RPMI8226 (cell line): Measurements from ENCODE around the gene TPRG1.

Source experiments
- DNase-seq: peaks from one replicate; pipeline ENCODE4 v3.0.0-alpha.2; 2015

The TPRG1 gene, protein sequence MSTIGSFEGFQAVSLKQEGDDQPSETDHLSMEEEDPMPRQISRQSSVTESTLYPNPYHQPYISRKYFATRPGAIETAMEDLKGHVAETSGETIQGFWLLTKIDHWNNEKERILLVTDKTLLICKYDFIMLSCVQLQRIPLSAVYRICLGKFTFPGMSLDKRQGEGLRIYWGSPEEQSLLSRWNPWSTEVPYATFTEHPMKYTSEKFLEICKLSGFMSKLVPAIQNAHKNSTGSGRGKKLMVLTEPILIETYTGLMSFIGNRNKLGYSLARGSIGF

DNA sequence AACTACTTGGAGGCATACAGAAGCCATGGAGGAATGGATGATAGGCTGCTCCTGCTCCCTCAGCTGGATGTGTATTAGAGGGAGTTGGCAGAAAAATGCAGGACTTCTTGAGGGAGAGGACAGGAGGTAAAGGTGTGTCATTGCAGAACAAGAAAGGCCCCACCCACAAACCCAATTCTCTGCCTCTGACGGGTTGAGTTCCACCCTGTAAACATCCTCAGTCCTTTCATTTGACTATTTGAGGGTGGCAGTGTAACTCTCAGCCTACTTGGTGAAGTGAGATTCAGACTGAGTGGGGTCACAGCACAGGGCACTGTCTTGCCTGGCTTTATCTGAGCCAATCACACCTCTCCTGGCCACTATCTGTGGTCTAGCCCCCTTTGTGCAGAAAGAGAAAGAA lies at the start of gene TPRG1:
TPRG1 (plus strand) TSS at position 265 of the 400 bp plus-strand sequence. CDS start 35,414 bp downstream, outside the sequence.
- no peak for DNase-seq

DNA sequence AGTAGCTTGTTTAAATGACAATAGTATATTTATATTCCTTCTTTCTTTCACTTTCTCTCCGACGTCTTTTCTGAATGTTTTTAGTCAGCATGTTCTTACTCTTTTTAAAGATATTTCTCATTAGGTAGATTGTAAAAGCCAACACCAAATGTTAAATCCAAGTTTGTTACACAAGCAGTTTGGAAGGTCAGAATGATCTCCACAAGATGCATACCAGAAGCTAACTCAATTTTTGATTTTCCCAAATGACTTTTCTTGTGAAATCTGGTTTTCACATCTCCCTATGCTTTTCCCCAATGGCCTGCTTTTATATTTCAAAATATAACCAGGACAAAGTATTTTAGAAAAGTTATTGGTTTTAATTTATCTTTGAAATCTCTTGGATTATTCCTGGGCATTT lies 49.7 kb upstream of the TPRG1 start:
- no peak for DNase-seq

DNA sequence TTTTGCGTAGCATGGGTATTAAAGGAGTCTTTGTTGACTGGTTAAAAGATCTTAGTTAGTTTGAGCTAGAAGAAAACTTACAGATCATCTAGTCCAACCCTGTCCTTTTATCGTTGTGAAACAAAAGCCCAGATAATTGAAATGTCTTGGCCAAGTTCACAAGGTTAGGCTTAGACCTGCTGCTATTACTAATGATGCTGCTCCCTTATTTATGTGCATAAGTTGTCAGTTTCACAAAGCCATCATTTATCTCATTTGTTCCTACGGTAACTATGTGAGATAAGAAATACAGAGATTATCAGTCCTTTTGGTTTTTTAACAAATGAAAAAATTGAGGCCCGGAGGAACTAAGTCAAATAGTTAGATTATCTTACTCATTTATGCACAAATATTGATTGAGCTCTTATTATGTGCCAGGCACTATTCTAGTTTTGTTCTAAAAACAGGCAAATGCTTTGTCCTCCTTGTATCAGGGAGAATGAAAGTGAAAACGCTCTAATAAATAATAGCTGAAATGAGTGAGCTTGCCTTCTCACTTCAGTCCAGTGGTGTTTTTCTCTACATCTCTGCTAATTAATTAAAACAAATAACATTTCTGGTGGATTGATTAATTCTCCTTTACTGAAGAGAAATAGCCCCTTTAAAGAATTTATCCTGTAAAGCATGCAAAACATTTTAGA lies 49.1 kb upstream of the TPRG1 start:
- DNase-seq = no peak

GRCh38 chr3:189123595-189124387 lies 48.0 kb upstream of the TPRG1 start:
- no peak for DNase-seq

GRCh38 chr3:189132231-189132671 lies 39.5 kb upstream of the TPRG1 start:
- peak; percentile 33 for DNase-seq

- DNase-seq = no peak
Observed at GRCh38 chr3:189132839-189133238, 38.9 kb upstream of the TPRG1 start.

- DNase-seq = no peak
Observed at GRCh38 chr3:189133768-189134167, 38.0 kb upstream of the TPRG1 start.

DNA sequence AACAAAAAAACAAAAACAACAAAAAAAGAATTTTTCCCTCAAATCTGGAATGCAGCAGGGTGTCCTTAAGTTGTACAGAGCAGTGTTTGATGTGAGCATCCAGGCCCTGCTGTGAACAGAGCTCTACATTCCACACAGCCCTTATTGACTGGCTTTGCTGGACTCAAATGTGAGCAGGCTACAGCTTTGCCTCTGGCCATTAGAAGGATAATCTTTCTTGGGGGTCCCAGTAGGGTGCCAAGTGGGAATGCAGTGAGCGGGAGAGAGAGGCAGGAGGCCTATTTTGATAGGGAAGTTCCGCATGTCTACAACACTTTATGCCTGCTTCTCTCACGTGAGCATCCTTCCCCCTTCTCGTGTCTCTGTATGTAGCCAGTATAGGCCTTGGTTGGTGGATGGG lies 34.4 kb upstream of the TPRG1 start:
- no peak for DNase-seq

DNA sequence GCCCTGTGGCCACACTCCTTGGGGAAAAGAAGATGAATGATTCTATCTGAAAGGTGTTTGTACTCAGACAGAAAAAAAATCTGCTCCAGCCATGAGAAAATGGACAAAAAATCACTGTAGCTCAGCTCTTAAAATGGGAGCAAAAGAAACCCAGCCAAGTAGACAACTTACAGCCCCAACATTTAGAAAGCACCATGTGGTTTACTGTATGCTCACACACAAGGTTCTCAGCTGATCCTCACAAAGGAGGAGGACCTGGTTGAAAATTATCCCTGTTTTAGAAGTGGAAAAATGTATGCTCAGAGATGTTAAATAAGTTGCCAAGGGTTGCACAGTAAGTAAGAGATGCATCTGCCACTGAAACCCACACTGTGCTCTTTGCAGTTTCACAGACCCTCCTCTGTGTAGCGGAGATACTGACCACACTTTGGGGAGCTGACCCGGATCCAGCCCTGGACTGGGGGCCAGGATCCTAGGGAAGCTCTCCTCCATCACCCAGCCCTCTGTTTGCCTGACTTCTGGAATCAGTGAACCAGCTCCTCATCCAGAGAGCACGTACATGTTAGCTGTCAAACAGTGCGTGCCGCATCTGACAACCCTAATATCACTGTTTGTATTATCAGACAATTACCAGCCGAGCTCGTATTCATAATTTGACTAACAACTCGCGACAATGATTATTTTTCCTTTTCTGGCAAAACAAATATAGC lies 32.7 kb upstream of the TPRG1 start:
- DNase-seq = no peak

DNA sequence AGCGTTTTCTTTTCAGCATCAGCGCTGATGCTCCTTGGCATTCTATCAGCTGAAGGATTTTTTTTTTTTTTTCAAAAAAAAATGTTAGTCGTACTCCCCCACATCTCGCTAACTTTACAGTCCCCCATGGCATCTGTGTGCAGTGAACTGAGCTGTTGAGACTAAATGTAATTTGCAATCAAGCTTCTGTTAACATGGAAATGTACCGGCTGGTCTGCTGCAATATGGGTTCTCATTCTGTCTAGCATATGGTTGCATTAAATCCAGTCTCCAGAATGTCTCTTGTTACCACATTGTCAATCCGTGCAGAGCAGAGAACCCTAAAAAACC lies 32.2 kb upstream of the TPRG1 start:
- no peak for DNase-seq

DNA sequence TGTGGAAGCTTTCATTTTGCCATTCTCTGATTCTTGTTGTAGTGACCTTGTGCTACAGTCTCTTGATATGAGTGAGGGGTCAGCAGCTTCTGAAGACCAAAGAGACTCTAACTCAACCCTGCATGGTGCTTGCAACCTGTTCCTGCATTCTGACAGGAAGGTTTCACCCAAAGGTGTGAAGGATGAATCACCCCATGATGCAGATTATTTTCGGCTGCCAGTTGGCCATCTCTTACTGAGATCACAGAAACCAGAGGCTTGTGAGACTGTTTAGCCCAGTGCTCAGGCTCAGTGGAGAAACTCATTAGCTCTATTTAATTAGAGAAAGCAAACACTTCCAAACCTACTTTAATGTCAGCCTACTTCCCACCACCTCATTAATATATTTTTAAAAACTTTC lies 29.2 kb upstream of the TPRG1 start:
- no peak for DNase-seq

- no peak for DNase-seq
Observed at GRCh38 chr3:189143321-189143720, 28.4 kb upstream of the TPRG1 start.

GRCh38 chr3:189143771-189144170 lies 28.0 kb upstream of the TPRG1 start:
- DNase-seq = no peak

- no peak for DNase-seq
Observed at GRCh38 chr3:189144645-189145044, 27.1 kb upstream of the TPRG1 start.

DNA sequence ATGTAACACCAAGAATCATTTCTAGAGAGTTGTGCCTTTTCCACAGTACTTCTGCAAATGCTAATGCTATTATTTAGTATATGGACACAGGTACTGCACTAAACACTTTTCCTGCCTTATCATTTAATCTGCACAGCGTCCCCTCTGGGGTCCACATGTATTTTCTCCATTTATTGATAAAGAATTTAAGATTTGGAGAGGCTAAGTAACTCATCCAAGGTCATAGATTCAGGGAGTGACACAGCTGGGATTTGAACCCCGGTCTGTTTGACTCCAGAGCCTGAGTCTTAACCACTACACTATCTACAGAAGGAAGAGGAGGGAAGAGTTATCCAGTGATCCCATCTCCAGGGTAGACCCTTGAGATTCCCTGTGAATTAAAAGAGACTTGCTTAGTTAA lies 24.9 kb upstream of the TPRG1 start:
- no peak for DNase-seq

GRCh38 chr3:189148081-189148507 lies 23.7 kb upstream of the TPRG1 start:
- peak; percentile 60 for DNase-seq

DNA sequence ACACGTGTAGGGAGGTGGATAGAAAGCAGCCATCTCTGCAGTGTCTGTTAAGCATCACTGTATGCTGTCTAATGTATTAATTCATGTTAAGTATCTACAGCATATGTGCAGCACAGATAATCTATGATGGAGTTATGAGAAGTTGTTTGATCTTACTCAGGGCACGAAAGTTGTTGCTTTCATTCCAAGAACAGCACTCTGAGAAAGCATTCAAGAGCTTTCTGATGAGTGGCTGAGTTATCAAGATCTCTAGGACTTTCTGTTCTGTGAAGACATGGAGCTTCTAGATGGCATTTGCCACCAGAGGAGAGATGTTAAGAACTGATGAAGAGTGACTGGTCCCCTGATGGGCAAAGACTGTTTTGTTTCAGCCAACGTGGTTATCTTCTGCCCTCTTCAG lies 22.6 kb upstream of the TPRG1 start:
- DNase-seq = no peak

GRCh38 chr3:189157232-189158007 lies 14.4 kb upstream of the TPRG1 start:
- no peak for DNase-seq

- DNase-seq = no peak
Observed at GRCh38 chr3:189158034-189158433, 13.7 kb upstream of the TPRG1 start.

GRCh38 chr3:189160519-189161309 lies 11.1 kb upstream of the TPRG1 start:
- no peak for DNase-seq

GRCh38 chr3:189165092-189165612 lies 6.6 kb upstream of the TPRG1 start:
- DNase-seq = no peak
